ENCODE data around the gene CYP2A6.

The CYP2A6 gene

DNA sequence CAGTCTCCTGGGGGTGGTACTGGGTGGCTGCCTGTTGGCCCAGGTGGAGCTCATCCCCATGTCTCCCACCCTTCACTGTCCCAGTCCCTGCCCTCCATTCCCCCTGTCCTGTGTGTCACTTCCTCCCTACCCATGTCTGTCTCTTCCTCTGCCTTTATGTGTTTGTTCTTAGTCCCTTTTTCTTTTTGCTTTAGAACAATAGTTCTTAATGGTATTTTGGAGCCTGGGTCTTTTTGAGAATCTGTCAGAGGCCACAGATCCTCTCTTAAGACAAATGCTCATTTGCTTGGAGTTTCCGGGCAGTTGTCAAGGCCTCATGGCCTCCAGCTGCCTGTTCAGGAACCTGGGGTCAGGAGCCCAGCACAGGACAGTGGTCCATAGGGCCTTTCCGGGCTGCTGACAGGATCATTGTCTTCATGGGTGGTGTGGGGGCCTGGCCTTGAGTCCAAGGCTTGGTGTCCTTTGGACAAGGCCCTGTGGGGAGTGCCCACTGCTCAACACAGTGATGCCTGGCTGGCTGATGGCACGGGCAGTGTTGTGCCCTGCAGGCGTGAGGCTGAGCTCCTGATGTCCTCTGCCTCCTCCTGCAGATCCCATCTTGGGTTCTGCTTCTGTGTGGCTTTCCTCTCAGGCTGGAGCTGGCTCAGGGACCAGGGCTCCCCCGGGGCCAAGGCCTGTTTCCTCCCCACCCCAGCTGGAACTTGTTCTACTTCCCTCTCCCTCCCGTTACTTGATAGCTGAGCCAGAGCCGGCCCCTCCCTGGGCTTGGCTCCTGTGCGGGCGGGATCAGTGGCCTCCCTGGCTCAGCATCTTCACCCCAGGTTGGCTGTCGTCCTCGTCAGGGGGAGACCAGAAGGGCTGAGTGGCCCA, 47.7 kb downstream of the CYP2A6 start:
- TF ChIP-seq, protein P1, sequence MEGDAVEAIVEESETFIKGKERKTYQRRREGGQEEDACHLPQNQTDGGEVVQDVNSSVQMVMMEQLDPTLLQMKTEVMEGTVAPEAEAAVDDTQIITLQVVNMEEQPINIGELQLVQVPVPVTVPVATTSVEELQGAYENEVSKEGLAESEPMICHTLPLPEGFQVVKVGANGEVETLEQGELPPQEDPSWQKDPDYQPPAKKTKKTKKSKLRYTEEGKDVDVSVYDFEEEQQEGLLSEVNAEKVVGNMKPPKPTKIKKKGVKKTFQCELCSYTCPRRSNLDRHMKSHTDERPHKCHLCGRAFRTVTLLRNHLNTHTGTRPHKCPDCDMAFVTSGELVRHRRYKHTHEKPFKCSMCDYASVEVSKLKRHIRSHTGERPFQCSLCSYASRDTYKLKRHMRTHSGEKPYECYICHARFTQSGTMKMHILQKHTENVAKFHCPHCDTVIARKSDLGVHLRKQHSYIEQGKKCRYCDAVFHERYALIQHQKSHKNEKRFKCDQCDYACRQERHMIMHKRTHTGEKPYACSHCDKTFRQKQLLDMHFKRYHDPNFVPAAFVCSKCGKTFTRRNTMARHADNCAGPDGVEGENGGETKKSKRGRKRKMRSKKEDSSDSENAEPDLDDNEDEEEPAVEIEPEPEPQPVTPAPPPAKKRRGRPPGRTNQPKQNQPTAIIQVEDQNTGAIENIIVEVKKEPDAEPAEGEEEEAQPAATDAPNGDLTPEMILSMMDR (conservative IDR thresholded peaks at IDR 0.05; ENCODE audit: low read length), result no peak
- no peak for DNase-seq (ENCODE audit: low read depth)
- H3K4me3 ChIP-seq (ENCODE audit: low read length), result peak overlapping the region; percentile 44

GRCh38 chr19:40801426-40802299, 48.6 kb downstream of the CYP2A6 start:
- H3K4me3 ChIP-seq (ENCODE audit: low read length), result peak overlapping the region; percentile 87
- TF ChIP-seq, protein P1 (conservative IDR thresholded peaks at IDR 0.05; ENCODE audit: low read length), result no peak
- DNase-seq (ENCODE audit: low read depth), result no peak

GRCh38 chr19:40800997-40801377, 49.3 kb downstream of the CYP2A6 start:
- peak overlapping the region; percentile 87 for H3K4me3 ChIP-seq (ENCODE audit: low read length)
- TF ChIP-seq, protein P1 (conservative IDR thresholded peaks at IDR 0.05; ENCODE audit: low read length), result no peak
- no peak for DNase-seq (ENCODE audit: low read depth)

DNA sequence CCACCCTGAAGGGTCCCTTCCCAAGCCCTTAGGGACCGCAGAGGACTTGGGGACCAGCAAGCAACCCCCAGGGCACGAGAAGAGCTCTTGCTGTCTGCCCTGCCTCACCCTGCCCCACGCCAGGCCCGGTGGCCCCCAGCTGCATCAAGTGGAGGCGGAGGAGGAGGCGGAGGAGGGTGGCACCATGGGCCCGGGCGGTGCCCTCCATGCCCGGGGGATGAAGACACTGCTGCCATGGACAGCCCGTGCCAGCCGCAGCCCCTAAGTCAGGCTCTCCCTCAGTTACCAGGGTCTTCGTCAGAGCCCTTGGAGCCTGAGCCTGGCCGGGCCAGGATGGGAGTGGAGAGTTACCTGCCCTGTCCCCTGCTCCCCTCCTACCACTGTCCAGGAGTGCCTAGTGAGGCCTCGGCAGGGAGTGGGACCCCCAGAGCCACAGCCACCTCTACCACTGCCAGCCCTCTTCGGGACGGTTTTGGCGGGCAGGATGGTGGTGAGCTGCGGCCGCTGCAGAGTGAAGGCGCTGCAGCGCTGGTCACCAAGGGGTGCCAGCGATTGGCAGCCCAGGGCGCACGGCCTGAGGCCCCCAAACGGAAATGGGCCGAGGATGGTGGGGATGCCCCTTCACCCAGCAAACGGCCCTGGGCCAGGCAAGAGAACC, 49.8 kb downstream of the CYP2A6 start:
- peak overlapping the region; percentile 87 for H3K4me3 ChIP-seq (ENCODE audit: low read length)
- DNase-seq (ENCODE audit: low read depth), result no peak
- TF ChIP-seq, protein P1 (conservative IDR thresholded peaks at IDR 0.05; ENCODE audit: low read length), result no peak

GRCh38 chr19:40799558-40800338, 50.5 kb downstream of the CYP2A6 start:
- peak overlapping the region; percentile 87 for H3K4me3 ChIP-seq (ENCODE audit: low read length)
- TF ChIP-seq, protein P1 (conservative IDR thresholded peaks at IDR 0.05; ENCODE audit: low read length), result no peak
- no peak for DNase-seq (ENCODE audit: low read depth)

Data from AG10803 (cell line).